ENCODE results near the gene CACNB4. TPM values are rescaled to one million over a fixed set of nuclear protein-coding genes. Genes with fewer than 3 reads are reported as not detected.

CACNB4 gene
- total and polyA plus RNA-seq, 10 of the 15 experiments (the other 5 are each of a cell fraction or from before 2014, with no cell fraction given), result 2.0 to 21.6 (median 9.3) TPM

GRCh38 chr2:151952691-151953456, 146.0 kb downstream of the CACNB4 start:
- ChIA-PET RAD21 (ENCODE audit: unreplicated experiment) (no interaction called here), POLR2A (no interaction called here), CTCF (interaction anchor here (2.0 kb wide), 1 partner anchor 12 kb away, joined by 5 read pairs; no protein-coding TSS in a partner anchor), SMC1A (ENCODE audit: uncharacterized antibody, unreplicated experiment) (interaction anchor here (0.6 kb wide), 2 partner anchors 32 to 1436 kb away, joined by 3 read pairs; no protein-coding TSS in a partner anchor)
- Histone ChIP-seq H3K27me3 (replicated peaks in 1 of 2; ENCODE audit: control insufficient read depth in 2 of 2, insufficient read depth in 2 of 2, low read length in 1 of 2) (no peaks in the 10 kb centered on the region), H3K27ac (ENCODE audit: control insufficient read depth, insufficient read depth) (no peak overlapping the region), H3K9me3 (replicated peaks; ENCODE audit: control insufficient read depth, insufficient read depth, low read length) (no peaks in the 10 kb centered on the region), H3K4me2 (ENCODE audit: control insufficient read depth, insufficient read depth) (no peak overlapping the region), H4K20me1 (ENCODE audit: control insufficient read depth, insufficient read depth) (no peaks in the 10 kb centered on the region), H2AFZ (ENCODE audit: control insufficient read depth, low read depth, low read length) (no peak overlapping the region), H3K36me3 (ENCODE audit: control insufficient read depth in 2 of 2, insufficient read depth in 2 of 2, low read length in 1 of 2) (no peaks in the 10 kb centered on the region), H3K9ac (ENCODE audit: control insufficient read depth, insufficient read depth, low read length) (no peak overlapping the region), H3K79me2 (ENCODE audit: control insufficient read depth, insufficient read depth, low read length) (no peaks in the 10 kb centered on the region), H3K4me1 (ENCODE audit: control insufficient read depth, insufficient read depth, low read length) (no peaks in the 10 kb centered on the region), H3K4me3 (no peak overlapping the region)
- ATAC-seq (no peak), FAIRE-seq (no peak), DNase-seq (ENCODE audit: low read depth, low spot score) (no peak)
- in situ Hi-C loops (cut with MboI) (no loop called here), intact Hi-C loops (cut with micrococcal nuclease; ENCODE audit: unreplicated experiment) (no loop called here)
- 74% methylated on average over 14 of the region's 14 CpGs for WGBS (ENCODE audit: insufficient coverage, insufficient replicate concordance, low lambda C conversion rate, missing lambda C conversion rate)
- BruUV-seq (replicated peaks), result no TSS peak
- no peak for TF ChIP-seq YBX1 (IDR thresholded peaks at IDR 0.05)
- TF ChIP-seq JUND (IDR thresholded peaks at IDR 0.05; ENCODE audit: low read depth, low read length), result no peak
- TF ChIP-seq, protein P1, sequence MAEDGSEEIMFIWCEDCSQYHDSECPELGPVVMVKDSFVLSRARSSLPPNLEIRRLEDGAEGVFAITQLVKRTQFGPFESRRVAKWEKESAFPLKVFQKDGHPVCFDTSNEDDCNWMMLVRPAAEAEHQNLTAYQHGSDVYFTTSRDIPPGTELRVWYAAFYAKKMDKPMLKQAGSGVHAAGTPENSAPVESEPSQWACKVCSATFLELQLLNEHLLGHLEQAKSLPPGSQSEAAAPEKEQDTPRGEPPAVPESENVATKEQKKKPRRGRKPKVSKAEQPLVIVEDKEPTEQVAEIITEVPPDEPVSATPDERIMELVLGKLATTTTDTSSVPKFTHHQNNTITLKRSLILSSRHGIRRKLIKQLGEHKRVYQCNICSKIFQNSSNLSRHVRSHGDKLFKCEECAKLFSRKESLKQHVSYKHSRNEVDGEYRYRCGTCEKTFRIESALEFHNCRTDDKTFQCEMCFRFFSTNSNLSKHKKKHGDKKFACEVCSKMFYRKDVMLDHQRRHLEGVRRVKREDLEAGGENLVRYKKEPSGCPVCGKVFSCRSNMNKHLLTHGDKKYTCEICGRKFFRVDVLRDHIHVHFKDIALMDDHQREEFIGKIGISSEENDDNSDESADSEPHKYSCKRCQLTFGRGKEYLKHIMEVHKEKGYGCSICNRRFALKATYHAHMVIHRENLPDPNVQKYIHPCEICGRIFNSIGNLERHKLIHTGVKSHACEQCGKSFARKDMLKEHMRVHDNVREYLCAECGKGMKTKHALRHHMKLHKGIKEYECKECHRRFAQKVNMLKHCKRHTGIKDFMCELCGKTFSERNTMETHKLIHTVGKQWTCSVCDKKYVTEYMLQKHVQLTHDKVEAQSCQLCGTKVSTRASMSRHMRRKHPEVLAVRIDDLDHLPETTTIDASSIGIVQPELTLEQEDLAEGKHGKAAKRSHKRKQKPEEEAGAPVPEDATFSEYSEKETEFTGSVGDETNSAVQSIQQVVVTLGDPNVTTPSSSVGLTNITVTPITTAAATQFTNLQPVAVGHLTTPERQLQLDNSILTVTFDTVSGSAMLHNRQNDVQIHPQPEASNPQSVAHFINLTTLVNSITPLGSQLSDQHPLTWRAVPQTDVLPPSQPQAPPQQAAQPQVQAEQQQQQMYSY (CRISPR knock-in tag; IDR thresholded peaks at IDR 0.05), result no peak
- TF ChIP-seq SUZ12 (IDR thresholded peaks at IDR 0.05; ENCODE audit: unreplicated experiment), result no peak
- no peak for TF ChIP-seq PML (IDR thresholded peaks at IDR 0.05; ENCODE audit: low read length)
- no peak for TF ChIP-seq ZNF592 (IDR thresholded peaks at IDR 0.05)
- no peak for TF ChIP-seq BCLAF1 (IDR thresholded peaks at IDR 0.05)
- TF ChIP-seq MTA3 (IDR thresholded peaks at IDR 0.05; ENCODE audit: borderline replicate concordance, low read length), result no peak
- no peak for TF ChIP-seq CHD2 (IDR thresholded peaks at IDR 0.05; ENCODE audit: borderline replicate concordance, low read depth, low read length)
- no peak for TF ChIP-seq SRF (IDR thresholded peaks at IDR 0.05; ENCODE audit: low read depth in 2 of 2, low read length in 2 of 2)
- no peak for TF ChIP-seq HDAC6 (IDR thresholded peaks at IDR 0.05; ENCODE audit: unreplicated experiment)
- TF ChIP-seq RUNX3 (IDR thresholded peaks at IDR 0.05; ENCODE audit: low read length), result no peak
